HTR-8/SVneo (cell line): ENCODE measurements around the gene CAMTA1.

Source experiments
- DNase-seq: peaks from one replicate; pipeline ENCODE4 v3.0.0; 2011; ENCODE audit warnings: low spot score, mixed read lengths; ENCODE audit not compliant: insufficient read length
- FAIRE-seq: peaks from 2 replicates; lab custom pipeline; 2011; peaks lifted over from hg19 to GRCh38; lab: Jason Lieb, UNC

The CAMTA1 gene

DNA sequence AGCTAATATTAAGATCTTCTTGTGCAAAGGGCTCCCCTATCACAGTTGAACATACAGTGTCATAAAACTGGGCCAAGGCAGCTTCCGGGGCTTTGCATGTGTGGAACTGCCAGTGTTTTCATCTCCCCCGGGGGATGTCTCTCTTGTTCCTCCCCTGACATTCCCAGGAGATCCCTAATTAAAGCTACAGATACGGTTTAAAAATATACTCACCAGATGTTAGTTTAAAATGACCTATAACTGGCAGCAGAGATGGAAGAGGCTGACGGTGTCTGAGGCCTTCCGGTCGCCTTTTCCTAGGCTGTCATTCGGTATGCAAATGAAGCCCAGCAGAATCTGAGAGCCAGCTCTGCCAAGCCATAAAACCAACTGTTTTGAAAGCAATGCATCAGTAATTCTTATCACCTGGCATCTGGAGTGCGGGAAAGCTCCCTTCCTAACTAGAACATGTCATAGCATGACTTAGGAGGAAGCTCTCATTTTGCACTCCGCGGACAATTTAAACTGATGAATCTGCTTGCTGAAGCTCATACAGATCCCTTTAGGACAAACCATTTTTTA lies 549.3 kb downstream of the CAMTA1 start:
- DNase-seq: peak; percentile 11
- no peak for FAIRE-seq

DNA sequence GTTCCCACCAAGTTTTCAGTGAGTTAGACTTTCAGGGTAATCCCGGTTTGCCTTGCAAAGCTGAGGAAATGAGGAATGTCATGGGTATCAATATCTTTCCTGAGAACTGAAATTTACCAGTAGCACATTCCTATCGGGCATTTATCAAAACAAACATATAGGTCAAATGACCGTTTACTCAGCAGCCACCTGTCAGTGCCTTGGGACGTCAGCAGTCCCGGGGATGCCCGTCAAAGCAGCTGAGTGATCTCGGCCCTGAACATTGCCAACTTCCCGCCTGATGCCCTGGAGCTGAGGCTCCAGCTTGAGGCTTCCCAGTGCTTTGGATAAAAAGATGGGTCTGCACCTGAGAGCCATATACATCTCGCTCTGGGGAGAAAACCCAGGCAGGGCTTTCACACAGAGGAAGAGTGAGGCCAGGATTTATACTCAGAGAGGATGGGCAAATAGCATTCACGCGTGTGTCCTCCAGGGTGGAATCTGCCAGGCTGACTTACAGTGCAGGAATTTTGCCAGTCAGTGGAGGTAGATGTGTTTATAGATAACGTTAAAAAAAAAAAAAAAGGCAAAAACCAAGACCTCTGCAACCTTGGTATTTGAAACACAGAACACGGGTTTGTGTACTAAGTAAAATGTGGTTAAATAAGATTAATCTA lies 550.1 kb downstream of the CAMTA1 start:
- no peak for FAIRE-seq
- peak; percentile 22 for DNase-seq

DNA sequence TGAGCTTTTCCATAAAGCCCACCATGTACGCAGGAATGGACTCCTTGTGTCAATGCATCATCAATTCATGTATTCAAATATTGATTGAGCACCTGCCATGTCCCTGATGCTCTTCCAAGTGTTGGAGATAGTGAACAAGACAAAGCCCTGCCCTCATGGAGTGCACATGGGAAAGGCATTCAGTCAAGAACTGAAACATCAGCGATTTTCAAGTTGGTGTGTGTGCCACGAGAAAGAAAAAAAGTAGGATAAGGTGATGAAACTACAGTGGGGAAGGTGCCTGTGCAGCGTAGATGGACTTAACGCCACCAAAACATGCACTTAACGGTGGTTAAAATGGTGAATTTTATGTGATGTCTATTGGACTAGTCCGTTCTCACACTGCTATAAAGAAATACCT lies 553.2 kb downstream of the CAMTA1 start:
- FAIRE-seq: no peak
- DNase-seq: no peak

DNA sequence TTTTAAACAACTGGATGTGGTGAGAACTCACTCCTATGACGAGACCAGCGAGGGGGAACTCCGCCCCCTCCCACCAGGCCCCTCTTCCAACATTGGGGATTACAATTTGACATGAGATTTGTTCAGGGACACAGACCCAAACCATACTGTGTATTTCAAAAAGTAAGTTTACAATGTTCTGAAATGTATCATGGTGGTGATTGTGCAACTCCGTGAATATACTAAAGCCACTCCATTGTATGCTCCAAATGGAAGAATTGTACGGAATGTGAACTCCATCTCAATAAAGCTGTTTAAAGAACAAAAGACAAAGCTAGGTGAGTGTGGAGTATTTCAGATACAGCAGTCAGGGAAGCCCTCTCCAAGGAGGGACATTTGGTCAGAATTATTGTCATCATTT lies 553.8 kb downstream of the CAMTA1 start:
- DNase-seq (no peak), FAIRE-seq (no peak)

DNA sequence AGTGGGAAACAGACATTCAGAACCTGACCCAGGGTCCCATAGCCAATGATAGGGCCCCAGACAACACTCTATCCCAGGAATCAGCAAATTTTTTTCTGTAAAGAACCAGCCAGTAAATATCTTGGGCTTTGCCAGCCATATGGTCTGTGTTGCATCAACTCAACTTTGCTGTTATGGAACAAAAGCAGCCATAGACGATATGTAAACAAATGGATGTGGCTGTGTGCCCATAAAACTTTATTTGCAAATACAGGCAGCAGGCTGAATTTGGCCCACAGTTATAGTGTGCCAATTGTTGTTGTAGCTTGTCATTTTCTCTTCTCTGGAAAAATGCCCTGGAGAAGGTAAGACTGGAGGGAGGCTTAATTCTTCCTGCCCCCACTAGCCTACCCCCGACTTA lies 554.7 kb downstream of the CAMTA1 start:
- DNase-seq: no peak
- FAIRE-seq: no peak

DNA sequence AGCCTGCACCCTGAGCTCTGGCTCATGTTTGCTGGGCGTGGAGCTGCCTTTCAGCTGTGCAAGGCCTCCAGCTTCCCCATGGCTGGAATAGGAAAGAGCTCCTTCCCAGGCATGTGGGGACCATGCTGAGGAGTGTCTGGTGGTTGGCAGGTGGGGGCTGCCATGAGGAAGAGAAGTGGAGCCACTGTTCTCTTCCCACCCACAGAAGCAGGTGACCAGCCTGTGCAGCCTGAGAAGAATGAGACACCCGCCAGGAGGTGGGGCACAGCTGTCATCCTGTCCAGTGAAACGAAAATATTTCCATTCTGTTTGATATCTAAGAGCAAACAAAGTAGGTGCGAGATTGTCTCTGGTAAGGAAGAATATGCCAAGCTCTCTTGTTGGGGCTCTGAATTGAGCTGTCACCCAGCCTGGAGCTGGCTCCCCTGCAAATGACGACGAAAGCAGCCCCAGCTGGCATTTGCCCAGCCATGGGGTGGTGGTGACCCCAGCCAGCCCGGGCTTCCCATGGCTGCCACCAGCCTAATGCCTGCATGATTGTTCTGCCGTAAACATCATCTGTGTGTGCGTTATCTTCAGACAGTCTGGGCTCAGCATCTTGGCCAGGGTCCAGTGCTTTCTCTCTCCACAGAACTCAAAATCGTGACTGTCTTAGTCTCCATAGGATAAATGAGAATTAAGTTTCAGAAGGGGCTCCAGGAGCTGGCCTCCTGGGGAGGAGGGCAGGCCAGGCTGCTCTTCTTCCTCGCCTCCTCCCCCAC lies 556.1 kb downstream of the CAMTA1 start:
- FAIRE-seq (no peak), DNase-seq (no peak)

DNA sequence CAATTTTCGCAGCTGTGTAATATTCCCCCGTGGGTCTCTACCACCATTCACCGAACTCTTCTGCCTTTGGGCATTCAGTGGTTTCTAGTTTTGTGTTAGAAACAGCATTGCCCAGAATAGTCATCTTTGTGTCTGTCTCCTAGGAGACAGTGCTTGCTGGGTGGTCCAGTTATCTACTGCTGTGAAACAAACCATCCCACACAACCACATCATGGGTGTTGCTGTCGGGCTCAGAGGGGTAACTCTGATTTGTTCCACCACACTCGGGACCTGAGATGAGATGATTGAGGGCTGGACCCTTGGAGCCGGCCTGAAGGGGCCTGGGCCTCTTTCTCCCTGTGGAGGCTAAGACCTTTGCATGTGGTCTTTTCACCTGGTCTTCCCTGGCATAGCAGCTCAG lies 558.6 kb downstream of the CAMTA1 start:
- FAIRE-seq (no peak), DNase-seq (no peak)

DNA sequence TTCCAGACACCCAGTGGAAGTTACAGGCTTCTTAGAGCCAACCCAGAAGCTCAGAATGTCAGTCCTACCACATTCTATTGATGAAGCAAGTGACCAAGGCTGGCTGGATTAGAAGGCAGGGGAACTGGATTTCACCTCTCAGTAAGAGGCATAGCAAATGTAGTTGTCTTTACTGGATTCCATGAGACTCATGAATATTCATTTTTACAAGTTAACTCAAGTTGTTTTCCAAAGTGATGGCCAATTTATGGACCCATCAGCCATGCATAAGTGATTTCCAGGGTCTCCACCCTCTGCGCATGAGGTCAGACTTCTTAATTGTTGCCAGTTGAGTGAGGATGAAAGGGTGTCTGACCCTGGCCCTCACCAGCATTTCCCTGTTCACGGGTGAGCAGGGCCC lies 559.0 kb downstream of the CAMTA1 start:
- no peak for FAIRE-seq

DNA sequence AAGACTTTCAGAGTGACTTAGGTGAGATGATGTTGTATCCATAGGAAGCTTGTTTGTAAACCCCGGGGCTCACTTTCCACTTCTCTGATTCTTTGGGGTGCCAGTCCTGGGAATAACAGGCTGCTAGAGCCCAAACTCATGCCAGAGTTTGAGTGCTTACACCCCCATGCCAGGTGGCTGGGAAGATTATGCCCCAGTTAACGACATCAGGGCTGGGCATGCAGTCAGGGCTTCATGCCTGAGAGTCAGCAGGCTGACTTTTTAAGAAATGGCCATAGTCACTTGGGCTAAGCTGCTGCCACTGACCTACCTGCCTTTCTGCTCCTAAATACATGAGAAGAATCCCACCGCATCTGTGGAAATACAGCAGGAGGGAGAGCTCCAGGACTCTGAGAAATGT lies 560.3 kb downstream of the CAMTA1 start:
- no peak for DNase-seq
- no peak for FAIRE-seq

More for the DNA sequence above, 559.0 kb downstream of the CAMTA1 start:
- DNase-seq: no peak

DNA sequence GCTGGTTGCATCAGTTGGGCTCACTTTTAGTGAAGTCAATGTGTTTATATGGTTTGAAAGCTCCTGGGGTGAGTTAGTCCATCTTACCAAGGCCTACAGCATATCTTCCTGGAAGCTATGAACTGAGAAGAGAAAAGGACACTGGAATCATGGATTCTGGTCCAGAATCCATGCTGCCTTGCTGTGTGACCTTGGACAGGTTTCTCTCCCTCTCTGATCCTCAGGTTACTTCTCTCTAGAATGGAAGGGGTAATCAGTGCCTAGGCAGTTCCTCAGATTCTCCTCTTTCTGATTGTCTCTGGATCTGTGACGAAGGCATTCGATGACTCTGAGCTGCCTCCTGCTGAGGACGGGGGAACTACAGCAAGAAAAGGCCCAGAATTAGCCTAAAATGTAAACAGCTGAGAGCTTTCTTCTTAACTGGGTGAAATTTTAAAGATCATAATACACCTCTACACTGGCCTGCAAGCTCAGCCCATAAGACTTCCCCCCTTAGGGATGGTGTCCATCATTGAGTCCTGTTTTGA lies 560.9 kb downstream of the CAMTA1 start:
- no peak for FAIRE-seq
- no peak for DNase-seq

DNA sequence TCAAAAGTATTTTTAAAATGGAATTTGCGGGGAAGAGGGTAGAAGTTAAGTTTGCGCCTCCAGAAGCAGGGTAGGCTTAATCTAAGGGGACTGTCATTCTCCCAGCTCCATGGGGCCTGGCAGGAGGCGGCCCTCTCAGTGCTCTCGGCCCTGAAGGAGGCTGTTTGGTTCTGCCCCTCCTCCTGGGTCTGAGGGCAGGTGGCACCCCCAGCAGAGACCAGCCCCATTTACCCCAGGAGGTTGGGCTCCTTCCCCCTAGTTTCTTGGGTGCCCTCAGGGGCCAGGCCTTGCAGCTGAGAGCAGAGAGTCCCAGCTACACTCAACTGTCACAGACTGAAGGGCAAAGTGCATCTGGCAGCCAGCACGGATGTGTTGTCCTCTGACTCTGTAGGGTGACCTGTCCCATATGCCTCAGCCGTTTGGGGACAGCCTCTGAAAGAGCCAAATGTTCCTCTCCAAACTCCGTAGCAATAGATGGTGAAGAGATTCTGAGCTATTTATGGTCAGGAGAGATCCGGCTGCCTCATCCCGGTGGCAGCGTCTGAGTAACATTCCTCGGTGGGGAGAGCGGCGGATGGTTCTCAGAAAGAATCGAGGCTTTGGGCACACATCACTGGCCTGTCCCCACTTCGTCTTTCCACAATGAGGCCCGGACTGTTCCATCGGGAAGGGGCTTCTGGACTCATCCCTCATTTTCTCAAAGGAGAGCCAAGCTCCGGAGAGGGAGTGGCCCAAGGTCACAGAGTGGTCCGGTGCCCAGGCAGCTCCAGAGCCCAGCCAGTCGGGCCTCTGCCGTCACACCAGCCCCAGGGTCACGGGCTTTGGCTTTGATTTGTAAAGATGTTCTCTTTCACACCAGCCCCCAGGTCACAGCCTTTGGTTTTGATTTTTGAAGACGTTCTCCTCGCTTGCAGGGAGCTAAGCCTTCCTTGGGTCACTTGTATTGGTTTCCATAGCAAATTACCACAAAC lies 561.6 kb downstream of the CAMTA1 start:
- no peak for DNase-seq
- FAIRE-seq: no peak

DNA sequence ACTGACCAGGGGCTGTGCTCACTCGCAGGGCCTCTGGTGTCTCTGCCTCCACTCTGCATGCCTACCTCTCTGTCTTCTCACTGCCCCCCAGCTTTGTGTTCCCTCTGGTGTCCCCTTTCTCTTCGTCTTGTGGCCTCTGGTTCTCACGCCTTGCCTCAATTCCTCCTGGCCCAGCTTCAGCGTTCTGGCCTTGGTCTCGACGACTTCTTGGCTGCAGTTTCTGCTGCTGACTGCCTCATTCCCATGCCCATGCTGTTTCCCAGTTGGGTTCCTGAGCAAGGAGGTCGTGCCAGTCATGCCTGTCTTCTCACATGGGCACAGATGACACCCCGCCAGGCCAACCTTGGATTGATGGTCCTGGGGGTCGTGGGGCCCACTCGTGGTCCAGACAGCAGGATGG lies 562.8 kb downstream of the CAMTA1 start:
- DNase-seq: no peak
- no peak for FAIRE-seq

DNA sequence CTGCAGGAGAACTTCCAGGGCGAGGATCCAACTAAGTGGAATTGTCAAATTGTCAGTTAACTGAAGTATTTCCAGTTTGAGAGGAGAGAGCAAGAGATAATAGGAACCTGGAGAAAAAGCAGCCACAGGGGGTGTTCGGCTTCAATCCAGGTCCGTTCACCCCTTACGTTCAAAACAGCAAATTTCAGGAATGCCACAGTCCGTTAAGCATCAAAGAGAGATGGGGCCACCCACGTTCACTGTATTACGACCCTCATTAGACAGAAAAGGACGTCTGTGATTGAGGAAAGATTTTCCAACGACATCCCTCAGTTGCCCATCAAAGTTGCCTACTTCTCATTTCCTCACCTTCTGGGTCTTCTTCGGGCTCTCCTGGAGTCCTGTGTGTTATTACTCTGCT lies 563.3 kb downstream of the CAMTA1 start:
- no peak for FAIRE-seq
- DNase-seq: no peak

DNA sequence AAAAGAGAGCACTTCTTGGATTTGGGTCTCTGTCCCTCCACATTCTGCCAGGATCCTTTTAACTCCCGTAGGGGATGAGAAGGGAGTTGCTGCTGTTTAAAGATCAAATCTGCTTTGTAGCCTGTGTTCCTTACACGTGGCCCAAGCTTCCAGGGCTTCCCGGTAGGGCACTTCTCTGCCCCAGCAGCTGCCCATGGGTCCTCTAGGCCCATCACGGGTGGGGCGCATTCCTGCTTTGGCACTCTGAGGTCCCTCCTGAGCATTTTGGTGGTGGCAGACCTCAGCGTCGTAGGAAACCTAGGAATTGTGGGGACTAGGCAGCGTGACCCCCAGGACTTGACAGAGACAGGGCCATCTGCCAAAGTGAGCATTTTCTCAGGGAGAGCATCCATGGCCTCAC lies 565.5 kb downstream of the CAMTA1 start:
- DNase-seq: no peak
- no peak for FAIRE-seq

DNA sequence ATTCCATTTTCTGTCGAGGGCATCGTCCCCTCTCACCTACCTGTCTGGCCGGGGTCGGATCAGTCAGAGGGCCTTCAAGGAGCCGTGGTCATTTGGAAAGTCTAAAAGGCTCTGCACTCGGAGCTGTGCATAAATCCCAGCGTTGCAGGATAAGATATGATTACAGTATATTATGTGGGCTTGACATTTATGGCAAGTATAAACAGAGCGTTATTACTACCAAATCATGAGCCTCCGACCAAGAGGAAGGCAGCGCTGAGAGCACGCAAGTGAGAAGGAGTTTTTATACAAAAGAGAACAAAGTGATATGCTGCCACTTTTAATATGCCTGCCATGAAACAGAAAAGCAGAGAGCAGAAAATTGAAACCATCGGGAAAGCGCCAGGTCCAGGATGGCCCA lies 566.4 kb downstream of the CAMTA1 start:
- no peak for FAIRE-seq
- no peak for DNase-seq

DNA sequence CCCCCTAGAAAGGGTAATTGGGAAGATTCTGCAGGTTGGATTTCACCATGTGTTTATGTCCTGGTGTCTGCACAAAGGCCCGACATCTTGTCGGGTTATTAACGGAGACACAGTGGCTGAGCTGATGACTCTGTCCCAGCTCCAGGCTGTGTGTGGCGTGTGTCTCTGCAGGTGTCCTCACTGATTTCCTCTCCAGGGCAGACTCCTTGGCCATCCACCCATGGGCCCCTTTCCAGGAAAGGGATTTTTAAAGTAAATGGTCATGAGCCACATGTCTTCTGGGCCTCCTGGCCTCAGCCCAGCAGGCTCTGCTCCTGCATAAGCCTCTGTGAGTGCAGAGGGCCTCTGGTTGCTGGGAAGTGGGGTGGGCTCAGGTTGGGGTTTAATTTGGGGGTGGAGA lies 567.1 kb downstream of the CAMTA1 start:
- DNase-seq (no peak), FAIRE-seq (no peak)

DNA sequence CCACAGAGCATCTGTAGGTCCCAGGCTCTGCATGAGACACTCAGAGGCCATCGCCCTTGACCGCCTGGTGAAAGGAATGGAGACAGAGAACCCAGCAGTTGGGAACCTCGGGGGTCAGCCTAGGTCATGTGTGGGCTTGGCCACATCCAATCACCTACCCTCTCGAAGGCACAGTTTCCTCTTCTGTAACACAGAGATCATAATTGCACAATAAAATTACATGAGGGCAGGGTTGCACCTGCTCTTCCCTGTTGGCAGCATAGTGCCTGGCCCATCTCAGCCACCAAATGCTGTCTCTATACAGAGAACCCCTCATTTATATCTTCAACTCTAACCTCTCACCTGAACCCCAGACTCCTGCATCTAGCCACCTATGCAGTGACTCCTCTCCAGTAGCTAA lies 567.7 kb downstream of the CAMTA1 start:
- FAIRE-seq (no peak), DNase-seq (no peak)

DNA sequence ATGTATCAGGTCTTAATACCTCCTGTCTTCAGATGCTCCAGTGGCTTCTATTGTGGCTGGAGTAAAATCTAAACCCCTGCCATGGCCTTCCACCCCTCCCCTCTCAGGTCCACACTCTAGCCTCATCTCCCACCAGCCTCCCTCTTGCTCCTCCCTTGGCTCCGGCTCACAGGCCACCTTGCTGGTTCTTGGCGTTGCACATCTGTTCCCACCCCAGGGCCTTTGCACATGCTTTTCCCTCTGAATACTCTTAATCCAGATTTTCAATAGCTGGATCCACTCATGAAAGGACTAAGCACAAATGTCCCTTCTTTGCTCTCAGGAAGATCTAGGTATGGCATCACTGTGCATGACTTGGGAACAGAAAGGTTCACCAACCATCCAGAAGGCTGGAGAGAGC lies 570.4 kb downstream of the CAMTA1 start:
- DNase-seq (no peak), FAIRE-seq (no peak)

DNA sequence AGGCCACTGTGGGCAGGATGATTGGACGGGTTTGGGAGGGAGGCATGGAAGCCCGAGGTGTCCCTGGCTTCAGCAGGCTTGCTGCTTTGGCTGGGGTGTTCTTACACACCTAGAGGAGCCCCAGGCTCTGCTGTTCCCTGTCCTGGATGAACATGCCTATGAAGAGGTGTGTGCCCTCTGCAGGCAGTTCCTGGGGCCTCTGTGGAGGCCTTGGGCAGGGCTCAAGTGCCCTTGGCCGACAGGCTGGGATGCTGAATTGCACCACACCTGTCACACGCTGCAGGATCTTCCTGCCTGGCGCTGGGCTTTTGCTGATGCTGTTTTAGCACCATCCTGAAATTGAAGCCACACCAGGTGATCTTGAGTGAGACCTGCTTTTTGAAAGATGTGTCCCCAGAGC lies 570.8 kb downstream of the CAMTA1 start:
- no peak for FAIRE-seq
- DNase-seq: no peak

DNA sequence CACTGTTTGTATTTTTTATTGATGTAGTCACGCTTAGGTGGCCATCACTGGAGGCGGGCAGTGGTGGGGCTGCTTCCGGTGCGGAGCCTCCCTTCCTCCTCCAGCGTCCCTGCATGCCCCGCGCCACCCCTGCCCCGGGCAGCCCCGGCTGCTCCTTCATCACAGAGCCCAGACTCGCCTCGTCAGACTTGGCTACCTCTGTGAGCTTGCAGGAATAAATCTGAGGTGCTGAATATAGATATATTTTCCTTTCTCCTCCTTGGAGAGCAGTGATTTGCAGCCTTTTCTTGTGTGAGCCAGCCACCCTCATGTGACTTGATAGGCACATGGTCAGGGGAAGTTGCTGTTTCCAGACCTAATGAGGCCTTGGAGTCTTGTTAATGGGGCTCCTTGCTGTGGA lies 573.2 kb downstream of the CAMTA1 start:
- DNase-seq (no peak), FAIRE-seq (no peak)
